OCI-LY7 (cell line): ENCODE measurements around the gene GSC2. TPM values are rescaled to one million over a fixed set of nuclear protein-coding genes. Genes with fewer than 3 reads are reported as not detected.

Source experiments
- BruUV-seq: library from RNA; stranded (reverse); fragments of 400-500 nt; replicated peaks from 2 replicates; lab custom pipeline; 2021; lab: Mats Ljungman, UMichigan
- CTCF ChIA-PET: fragments of 300-600 bp; sonication (Branson Sonifier 250); formaldehyde crosslinking; loops from one replicate; lab custom pipeline; 2022; ENCODE audit warnings: antibody characterized with exemption; ENCODE audit not compliant: unreplicated experiment; lab: Charles Lee
- POLR2A ChIA-PET: fragments of 300-600 bp; sonication (Branson Sonifier 250); formaldehyde crosslinking; loops from one replicate; lab custom pipeline; 2022; ENCODE audit warnings: antibody characterized with exemption; lab: Charles Lee
- DNase-seq: peaks from one replicate; pipeline ENCODE4 v3.0.0-alpha.2; 2015; ENCODE audit warnings: low spot score
- H2AFZ ChIP-seq: fragments of 200-600 bp; sonication (generic), shearing (Covaris generic); 2 replicates; pipeline ENCODE4 v1.6.1; 2014; ENCODE audit warnings: mild to moderate bottlenecking, antibody characterized with exemption, low read length, moderate library complexity
- H3K27ac ChIP-seq: fragments of 200-600 bp; sonication (generic); 2 replicates; pipeline ENCODE4 v1.5.1; 2014; ENCODE audit warnings: mixed run types, low read depth, mild to moderate bottlenecking, moderate library complexity, low read length, inconsistent platforms; ENCODE audit not compliant: poor library complexity, severe bottlenecking
- H3K36me3 ChIP-seq: fragments of 200-600 bp; sonication (generic); 2 replicates; pipeline ENCODE4 v1.6.1; 2014; ENCODE audit warnings: mild to moderate bottlenecking, antibody characterized with exemption, low read length, moderate library complexity, mixed read lengths; ENCODE audit not compliant: insufficient read depth
- H3K4me1 ChIP-seq: fragments of 200-600 bp; sonication (generic); 2 replicates; pipeline ENCODE4 v1.5.1; 2014; ENCODE audit warnings: mild to moderate bottlenecking, low read length; ENCODE audit not compliant: insufficient read depth, poor library complexity, severe bottlenecking
- H3K4me2 ChIP-seq: fragments of 200-600 bp; sonication (generic); 2 replicates; pipeline ENCODE4 v1.6.1; 2014; ENCODE audit warnings: mild to moderate bottlenecking, low read length
- H3K4me3 ChIP-seq: fragments of 200-600 bp; sonication (generic); 2 replicates; pipeline ENCODE4 v1.5.1; 2014; ENCODE audit warnings: mild to moderate bottlenecking, low read depth, low read length; ENCODE audit not compliant: poor library complexity, severe bottlenecking
- H3K79me2 ChIP-seq: fragments of 200-600 bp; sonication (generic); 2 replicates; pipeline ENCODE4 v1.6.1; 2016; ENCODE audit warnings: low read depth, mild to moderate bottlenecking, low read length, moderate library complexity, mixed read lengths; ENCODE audit not compliant: insufficient read depth
- H3K9me2 ChIP-seq: fragments of 200-600 bp; sonication (generic); 2 replicates; pipeline ENCODE4 v1.6.1; 2016; ENCODE audit warnings: mild to moderate bottlenecking, low read length, mixed read lengths; ENCODE audit not compliant: insufficient read depth
- H3K9me3 ChIP-seq: fragments of 200-600 bp; sonication (generic); 2 replicates; pipeline ENCODE4 v1.6.1; 2014; ENCODE audit warnings: mild to moderate bottlenecking, mixed run types, low read length, mixed read lengths
- H4K20me1 ChIP-seq: fragments of 200-600 bp; sonication (generic); 2 replicates; pipeline ENCODE4 v1.6.1; 2014; ENCODE audit warnings: mild to moderate bottlenecking, antibody characterized with exemption, low read length, moderate library complexity, mixed read lengths; ENCODE audit not compliant: insufficient read depth
- CTCF ChIP-seq: fragments of 200-600 bp; sonication (generic); conservative IDR thresholded peaks from 2 replicates; pipeline ENCODE4 v1.5.1; 2014; ENCODE audit warnings: mild to moderate bottlenecking, antibody characterized with exemption, low read length, moderate library complexity, mixed read lengths
- EZH2phosphoT487 ChIP-seq: fragments of 200-600 bp; sonication (generic); IDR thresholded peaks from 2 replicates; pipeline ENCODE4 v1.6.1; 2018; ENCODE audit warnings: low read depth, borderline replicate concordance, mild to moderate bottlenecking, mixed run types, antibody characterized with exemption, low read length, moderate library complexity, mixed read lengths
- intact Hi-C: fragments of 100-400 bp; cut with micrococcal nuclease; formaldehyde crosslinking; loops from one replicate; pipeline ENCODE4 v1.10.0; 2022; ENCODE audit not compliant: unreplicated experiment
- total RNA-seq, 2 experiments: library from RNA; depleted of rRNA in 1 of 2; stranded (reverse); fragments of >200 nt in 1 of 2; shearing (Covaris generic) in 1 of 2; gene quantifications; 2 replicates each; pipeline ENCODE4 v1.2.3, GENCODE V29; 2014 to 2022

Gene GSC2
- total RNA-seq, 2 experiments from 2014 or later, result not detected

GRCh38 chr22:19176732-19177131 is 26.6 kb upstream of the GSC2 start:
- peak overlapping the region; percentile 96 for H3K4me2 ChIP-seq
- H3K9me3 ChIP-seq, result no peaks in the 10 kb centered on the region
- peaks cover 61% of the 10 kb centered on the region for H3K4me1 ChIP-seq
- ChIA-PET POLR2A (no interaction called here), CTCF (no interaction called here)
- no peaks in the 10 kb centered on the region for H3K9me2 ChIP-seq
- no TSS peak for BruUV-seq
- intact Hi-C loops, result loop anchor here (5.0 kb wide), 3 partner anchors 116 to 271 kb away; partner anchors contain the start of genes C22orf39, CLTCL1, HIRA and MRPL40
- TF ChIP-seq EZH2phosphoT487 (no peak), CTCF (no peak)
- no peak overlapping the region for H3K4me3 ChIP-seq
- H3K36me3 ChIP-seq, result peaks cover 22% of the 10 kb centered on the region; the same call in 1 of the 2 replicates
- peak overlapping the region; percentile 7 for H3K27ac ChIP-seq
- H4K20me1 ChIP-seq, result 0 out of 2 replicates have a peak, but pooled peaks cover 5% of the 10 kb centered on the region
- H3K79me2 ChIP-seq, result peaks cover 46% of the 10 kb centered on the region
- no peak overlapping the region for H2AFZ ChIP-seq
- no peak for DNase-seq

- peaks cover 60% of the 10 kb centered on the region for H3K4me1 ChIP-seq
These were observed 26.1 kb upstream of the GSC2 start for GRCh38 chr22:19176175-19176643.

More at GRCh38 chr22:19176175-19176643, 26.1 kb upstream of the GSC2 start:
- peak overlapping the region; percentile 4 for H3K27ac ChIP-seq
- H3K4me3 ChIP-seq, result no peak overlapping the region
- no TSS peak for BruUV-seq
- ChIA-PET CTCF (no interaction called here), POLR2A (no interaction called here)
- TF ChIP-seq EZH2phosphoT487 (no peak), CTCF (no peak)
- peaks cover 22% of the 10 kb centered on the region; the same call in 1 of the 2 replicates for H3K36me3 ChIP-seq
- intact Hi-C loops, result loop anchor here (5.0 kb wide), 3 partner anchors 116 to 271 kb away; partner anchors contain the start of genes C22orf39, CLTCL1, HIRA and MRPL40
- H2AFZ ChIP-seq, result no peak overlapping the region
- H3K9me3 ChIP-seq, result no peaks in the 10 kb centered on the region
- no peaks in the 10 kb centered on the region for H3K9me2 ChIP-seq
- H4K20me1 ChIP-seq, result 0 out of 2 replicates have a peak, but pooled peaks cover 5% of the 10 kb centered on the region
- no peak for DNase-seq
- peak overlapping the region; percentile 96 for H3K4me2 ChIP-seq
- H3K79me2 ChIP-seq, result peaks cover 48% of the 10 kb centered on the region
